Measurements from ENCODE around the gene PCNX1.

DNA sequence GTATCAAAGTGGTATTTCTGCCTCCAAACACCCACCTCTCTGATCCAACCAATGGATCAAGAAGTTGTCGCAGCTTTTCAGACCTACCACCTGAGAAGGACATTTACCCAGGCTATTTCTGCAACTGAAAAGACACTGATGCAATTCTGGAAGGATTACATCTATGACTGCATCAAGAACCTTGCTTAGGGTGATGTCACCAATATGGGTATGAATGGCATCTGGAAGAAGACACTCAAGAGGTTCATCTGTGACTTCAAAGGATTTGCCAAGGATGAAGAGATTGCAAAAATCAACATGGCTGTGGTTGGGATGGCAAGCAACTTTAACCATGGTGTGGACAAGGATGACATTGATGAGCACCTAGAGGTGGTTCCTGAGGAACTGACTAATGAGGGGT is 154.2 kb downstream of the PCNX1 start:
- TF ChIP-seq EZH2 (IDR thresholded peaks at IDR 0.05; ENCODE audit: borderline replicate concordance) (no peak), CTCF (IDR thresholded peaks at IDR 0.05; ENCODE audit: poor library complexity) (no peak), EZH2phosphoT487 (IDR thresholded peaks at IDR 0.05; ENCODE audit: low read depth, severe bottlenecking, unreplicated experiment) (no peak)

All from hepatocyte (in vitro differentiated cells).